Esophagus (tissue), 2 donors: ENCODE measurements around the gene ODF2. TPM values are rescaled to one million over a fixed set of nuclear protein-coding genes. Genes with fewer than 3 reads are reported as not detected.
"Not testable (repeated sequence)": the region's sequence is repeated elsewhere in the genome, so short reads cannot be mapped to it uniquely, and the experiment has no call there.

Experiments used
- H3K27ac ChIP-seq, 2 donors: one replicate each; pipeline ENCODE4 v1.5.1; 2013; ENCODE audit warnings: low read depth in 2 of 2, mild to moderate bottlenecking in 2 of 2, inconsistent platforms in 1 of 2, low read length in 1 of 2, moderate library complexity in 1 of 2
- H3K27me3 ChIP-seq, 2 donors: one replicate each; pipeline ENCODE4 v1.6.1; 2013; ENCODE audit warnings: low read length in 2 of 2, control low read depth in 1 of 2, mild to moderate bottlenecking in 1 of 2; ENCODE audit not compliant: insufficient read depth in 2 of 2, control insufficient read depth in 1 of 2
- H3K36me3 ChIP-seq, 2 donors: one replicate each; pipeline ENCODE4 v1.6.1; 2013; ENCODE audit warnings: low read length in 1 of 2; ENCODE audit not compliant: control insufficient read depth in 2 of 2, insufficient read depth in 2 of 2
- H3K4me1 ChIP-seq, 2 donors: one replicate each; pipeline ENCODE4 v1.6.1; 2013; ENCODE audit warnings: low read length in 1 of 2; ENCODE audit not compliant: control insufficient read depth in 2 of 2, insufficient read depth in 2 of 2
- H3K4me3 ChIP-seq, 2 donors: one replicate each; pipeline ENCODE4 v1.5.1; 2013; ENCODE audit warnings: low read length in 2 of 2, mild to moderate bottlenecking in 2 of 2, low read depth in 1 of 2, moderate library complexity in 1 of 2
- H3K9me3 ChIP-seq, 2 donors: one replicate each; pipeline ENCODE4 v1.6.1; 2013; ENCODE audit warnings: mild to moderate bottlenecking in 2 of 2, low read depth in 1 of 2, low read length in 1 of 2, moderate library complexity in 1 of 2; ENCODE audit not compliant: control insufficient read depth in 2 of 2, insufficient read depth in 1 of 2
- WGBS, 2 donors: extraction: QIAGEN DNeasy Blood & Tissue Kit; methylation state at CpG; one replicate each; pipeline ENCODE4 v1.1.7; 2013; 5-methylcytosine and 5-hydroxymethylcytosine counted together
- polyA plus RNA-seq, 2 donors: library from polyadenylated mRNA; stranded (reverse); fragments of 200-250 nt; gene quantifications; one replicate each; pipeline ENCODE4 v1.2.3, GENCODE V29; 2013
- donor health status: healthy with polysubstance abuse.
- donor health status: Bipolar disorder and iron deficiency.

ODF2 gene
- polyA plus RNA-seq, 2 donors = 10.0 to 12.6 TPM

DNA sequence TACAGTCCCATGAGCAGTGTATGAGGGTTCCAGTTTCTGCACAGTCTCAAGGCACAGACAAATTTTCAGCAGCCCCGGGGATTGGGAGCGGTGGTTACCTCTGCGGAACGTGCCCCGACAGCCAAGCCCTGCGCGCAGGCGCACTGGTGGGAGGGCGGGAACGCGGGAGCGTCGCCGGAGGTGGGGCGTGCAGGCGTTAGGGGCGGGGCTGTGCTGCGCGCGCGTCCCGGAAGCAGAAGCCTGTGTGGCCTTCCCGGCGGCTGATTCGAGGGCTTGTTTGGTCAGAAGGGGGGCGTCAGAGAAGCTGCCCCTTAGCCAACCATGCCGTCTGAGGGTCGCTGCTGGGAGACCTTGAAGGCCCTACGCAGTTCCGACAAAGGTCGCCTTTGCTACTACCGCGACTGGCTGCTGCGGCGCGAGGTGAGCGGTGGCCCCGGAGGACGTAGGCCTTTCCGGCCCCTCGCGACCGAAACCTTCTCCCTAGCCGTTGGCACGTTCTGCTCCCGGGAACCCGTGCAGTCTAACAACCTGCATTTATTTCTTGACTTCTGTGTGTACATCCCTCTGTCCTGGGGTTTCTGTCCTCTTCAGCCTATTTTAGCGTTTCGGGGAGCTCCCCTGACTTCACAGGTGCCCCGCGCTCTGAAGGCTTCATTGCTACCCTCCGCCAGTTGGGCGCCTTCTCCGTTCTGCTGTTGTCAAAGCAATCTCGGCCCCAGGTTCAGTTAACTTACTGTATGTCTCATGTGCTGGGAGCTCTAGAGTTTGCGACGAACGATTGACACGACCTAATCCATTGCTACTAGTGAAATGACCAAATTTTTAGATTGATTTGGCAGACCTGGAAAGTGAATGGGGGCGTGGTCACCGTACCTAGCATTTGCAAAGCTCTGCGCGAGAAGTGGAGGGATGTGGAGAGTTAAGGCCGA is 48.9 kb downstream of the ODF2 start, which contains the start of gene GLE1:
Gene GLE1 (plus strand): TSS at position 235 of the 929 bp plus-strand sequence. CDS start 87 bp downstream, at position 322.
- H3K4me3 ChIP-seq = peak within 1 kb of the TSS; percentile 85 to 92

DNA sequence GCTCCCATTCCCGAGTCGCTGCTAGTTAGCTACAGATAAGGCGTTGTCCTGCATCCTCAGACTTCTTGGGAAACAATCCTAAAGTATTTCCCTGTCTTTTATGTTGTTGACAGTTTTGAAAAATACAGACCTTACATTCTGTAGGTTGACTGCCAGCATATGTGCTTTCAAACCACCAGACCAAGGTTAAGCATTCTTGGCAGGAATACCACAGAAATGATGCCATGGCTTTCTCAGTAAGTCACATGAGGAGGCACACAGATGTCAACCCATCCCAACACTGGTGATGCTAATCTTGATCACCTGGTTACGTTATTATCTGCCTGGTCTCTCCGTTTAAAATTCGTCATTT is 49.6 kb downstream of the ODF2 start:
- no peaks in the 10 kb centered on the region for H3K27me3 ChIP-seq
- peak overlapping the region; percentile 85 to 92 for H3K4me3 ChIP-seq
- 21 to 24% methylated on average over 6 of the region's 6 CpGs for WGBS, 2 donors
- H3K27ac ChIP-seq = peak overlapping the region in 1 of 2 donors; percentile 94
- peaks cover 0 to 1% of the 10 kb centered on the region in 2 donors for H3K4me1 ChIP-seq
- H3K9me3 ChIP-seq = no peaks in the 10 kb centered on the region
- H3K36me3 ChIP-seq = peaks cover 0 to 10% of the 10 kb centered on the region in 2 donors

More for the DNA sequence above, 48.9 kb downstream of the ODF2 start, which contains the start of gene GLE1:
- peaks cover 3 to 10% of the 10 kb centered on the region in 2 donors for H3K36me3 ChIP-seq
- peaks cover 0 to 1% of the 10 kb centered on the region in 2 donors for H3K4me1 ChIP-seq
- H3K9me3 ChIP-seq = no peaks in the 10 kb centered on the region
- no peaks in the 10 kb centered on the region for H3K27me3 ChIP-seq
- H3K27ac ChIP-seq = peak within 1 kb of the TSS; percentile 91 to 94
- WGBS, 2 donors = 0% methylated on average over 64 of the region's 64 CpGs

DNA sequence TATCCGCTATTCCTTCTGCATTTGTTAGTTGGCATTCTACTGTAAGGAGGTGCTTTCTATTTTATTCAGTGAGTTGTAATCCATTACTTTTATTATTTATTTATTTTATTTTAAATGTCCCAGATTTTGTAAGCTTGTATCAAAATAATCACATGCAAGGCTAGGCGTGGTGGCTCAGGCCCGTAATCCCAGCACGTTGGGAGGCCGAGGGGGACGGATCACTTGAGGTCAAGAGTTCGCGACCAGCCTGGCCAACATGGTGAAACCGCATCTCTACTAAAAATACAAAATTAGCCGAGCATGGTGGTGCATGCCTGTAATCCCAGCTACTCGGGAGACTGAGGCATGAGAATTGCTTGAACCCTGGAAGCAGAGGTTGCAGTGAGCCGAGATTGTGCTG is 50.1 kb downstream of the ODF2 start:
- WGBS, 2 donors = 76 to 87% methylated on average over 12 of the region's 12 CpGs
- peak overlapping the region in 1 of 2 donors; percentile 85 for H3K4me3 ChIP-seq
- H3K4me1 ChIP-seq = not testable (repeated sequence)

GRCh38 chr9:128512820-128513219 is 57.0 kb downstream of the ODF2 start:
- Histone ChIP-seq H3K27ac (no peak overlapping the region), H3K36me3 (peaks cover 3 to 13% of the 10 kb centered on the region in 2 donors)

More for the DNA sequence above, 50.1 kb downstream of the ODF2 start:
- H3K9me3 ChIP-seq, H3K27ac ChIP-seq, H3K27me3 ChIP-seq: not testable (repeated sequence)
- H3K36me3 ChIP-seq = peaks cover 0 to 10% of the 10 kb centered on the region in 2 donors

GRCh38 chr9:128521956-128522355 is 66.2 kb downstream of the ODF2 start:
- Histone ChIP-seq H3K4me3 (no peak overlapping the region), H3K36me3 (peaks cover 7 to 15% of the 10 kb centered on the region in 2 donors), H3K27ac (no peak overlapping the region), H3K27me3 (no peaks in the 10 kb centered on the region), H3K9me3 (no peaks in the 10 kb centered on the region), H3K4me1 (peaks cover 0 to 2% of the 10 kb centered on the region in 2 donors)
- 91 to 94% methylated on average over 6 of the region's 6 CpGs for WGBS, 2 donors

More at GRCh38 chr9:128512820-128513219, 57.0 kb downstream of the ODF2 start:
- Histone ChIP-seq H3K27me3 (no peaks in the 10 kb centered on the region), H3K4me1 (no peaks in the 10 kb centered on the region), H3K4me3 (no peak overlapping the region), H3K9me3 (no peaks in the 10 kb centered on the region)
- 95 to 96% methylated on average over 9 of the region's 9 CpGs for whole genome bisulfite sequencing, 2 donors

DNA sequence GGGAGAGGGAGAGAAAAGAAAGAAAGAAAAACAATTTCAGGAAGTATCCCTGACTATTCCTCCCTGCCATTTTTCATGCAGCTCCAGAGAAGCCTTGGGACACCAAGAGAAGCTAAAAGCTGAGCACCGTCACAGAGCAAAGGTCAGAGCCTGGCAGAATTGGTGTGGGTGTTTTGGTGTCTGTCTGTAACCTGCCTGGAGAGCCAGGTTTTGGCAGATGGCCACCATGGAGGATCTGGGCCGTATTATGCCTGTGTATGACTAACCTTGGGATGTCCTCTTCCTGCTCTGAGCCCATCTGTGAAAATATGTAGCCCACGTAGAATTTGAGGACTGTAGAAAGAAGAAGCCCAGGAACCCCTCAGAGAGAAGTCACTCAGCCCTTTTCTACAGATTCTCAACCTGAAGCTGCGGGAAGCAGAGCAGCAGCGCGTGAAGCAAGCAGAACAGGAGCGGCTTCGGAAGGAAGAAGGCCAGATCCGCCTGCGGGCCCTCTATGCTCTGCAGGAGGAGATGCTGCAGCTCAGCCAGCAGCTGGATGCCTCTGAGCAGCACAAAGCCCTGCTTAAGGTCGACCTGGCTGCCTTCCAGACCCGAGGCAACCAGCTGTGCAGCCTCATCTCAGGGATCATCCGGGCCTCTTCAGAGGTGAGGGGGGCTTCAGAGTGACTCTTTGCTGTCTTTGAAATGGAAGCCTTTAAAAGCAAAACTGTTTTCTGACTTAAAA is 67.6 kb downstream of the ODF2 start:
- peaks cover 14 to 17% of the 10 kb centered on the region in 2 donors for H3K36me3 ChIP-seq
- WGBS, 2 donors = 33 to 43% methylated on average over 13 of the region's 13 CpGs
- H3K4me3 ChIP-seq = no peak overlapping the region
- no peaks in the 10 kb centered on the region for H3K9me3 ChIP-seq
- H3K27ac ChIP-seq = peak overlapping the region in 1 of 2 donors; percentile 22
- no peaks in the 10 kb centered on the region for H3K27me3 ChIP-seq
- peaks cover 0 to 2% of the 10 kb centered on the region in 2 donors for H3K4me1 ChIP-seq

- Histone ChIP-seq H3K27ac (no peak overlapping the region), H3K4me3 (no peak overlapping the region), H3K4me1 (peaks cover 0 to 2% of the 10 kb centered on the region in 2 donors), H3K27me3 (no peaks in the 10 kb centered on the region), H3K36me3 (peaks cover 10 to 27% of the 10 kb centered on the region in 2 donors), H3K9me3 (no peaks in the 10 kb centered on the region)
- WGBS, 2 donors = 63 to 80% methylated on average over 2 of the region's 2 CpGs
These were observed 70.9 kb downstream of the ODF2 start for GRCh38 chr9:128526720-128527119.

DNA sequence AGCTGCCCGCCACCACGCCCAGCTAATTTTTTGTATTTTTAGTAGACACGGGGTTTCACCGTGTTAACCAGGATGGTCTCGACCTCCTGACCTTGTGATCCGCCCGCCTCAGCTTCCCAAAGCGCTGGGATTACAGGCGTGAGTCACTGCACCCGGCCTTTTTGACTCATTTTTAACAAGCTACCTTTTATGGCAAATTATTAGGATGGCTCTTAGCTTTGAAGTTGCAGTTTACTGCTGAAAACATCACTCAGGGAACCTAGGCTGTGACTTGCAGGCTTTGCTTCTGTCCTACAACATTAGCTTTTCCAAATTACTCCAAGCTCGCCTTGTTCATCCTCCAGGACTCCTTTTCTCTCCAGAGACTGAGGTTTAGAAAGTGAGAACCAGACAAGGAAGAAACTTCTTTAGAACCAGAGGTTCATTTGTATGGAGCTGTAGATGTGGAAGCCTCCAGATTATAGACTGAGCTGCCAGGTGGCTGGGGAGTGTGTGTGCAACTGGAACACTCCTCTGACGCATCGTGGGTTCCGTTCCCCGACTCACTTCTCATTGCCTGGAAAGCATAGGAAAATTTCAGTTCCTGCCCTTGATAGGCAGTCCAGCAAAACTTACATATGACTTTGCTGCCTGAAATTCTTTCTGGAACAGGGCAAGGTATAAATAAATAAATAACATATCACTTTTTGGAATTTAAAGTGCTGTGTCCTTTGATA is 72.8 kb downstream of the ODF2 start:
- H3K4me3 ChIP-seq = no peak overlapping the region
- H3K4me1 ChIP-seq = no peaks in the 10 kb centered on the region
- H3K27ac ChIP-seq = peak overlapping the region in 1 of 2 donors; percentile 24
- 82 to 84% methylated on average over 15 of the region's 15 CpGs for WGBS, 2 donors
- no peaks in the 10 kb centered on the region for H3K27me3 ChIP-seq
- H3K36me3 ChIP-seq = peaks cover 7 to 28% of the 10 kb centered on the region in 2 donors
- H3K9me3 ChIP-seq = no peaks in the 10 kb centered on the region

- WGBS, 2 donors = 77 to 78% methylated on average over 4 of the region's 4 CpGs
- peaks cover 6 to 30% of the 10 kb centered on the region in 2 donors for H3K36me3 ChIP-seq
- no peak overlapping the region for H3K4me3 ChIP-seq
- H3K9me3 ChIP-seq = no peaks in the 10 kb centered on the region
- H3K27me3 ChIP-seq = no peaks in the 10 kb centered on the region
- no peaks in the 10 kb centered on the region for H3K4me1 ChIP-seq
- H3K27ac ChIP-seq = no peak overlapping the region
These were observed 73.4 kb downstream of the ODF2 start for GRCh38 chr9:128529191-128529590.
